Ovary (tissue), 9 donors: ENCODE data around the gene LRP1B. TPM values are rescaled to one million over a fixed set of nuclear protein-coding genes. Genes with fewer than 3 reads are reported as not detected.

Experiments
- DNase-seq, 5 donors: peaks; one replicate each; pipeline ENCODE4 v3.0.0-alpha.2; 2019 to 2020
- H3K27ac ChIP-seq, 2 donors: fragments of 200-600 bp; one replicate each; pipeline versions ENCODE4 v1.5.1 to v1.8.0; 2019 to 2022
- H3K27me3 ChIP-seq: fragments of 200-600 bp; one replicate; pipeline ENCODE4 v1.8.0; 2022
- H3K36me3 ChIP-seq: fragments of 200-600 bp; sonication (generic); one replicate; pipeline ENCODE4 v1.5.1; 2019
- H3K4me1 ChIP-seq: one replicate; pipeline ENCODE4 v1.8.1; 2013; ENCODE audit warnings: mild to moderate bottlenecking, moderate library complexity; ENCODE audit not compliant: insufficient read depth
- H3K4me3 ChIP-seq: fragments of 200-600 bp; sonication (generic); one replicate; pipeline ENCODE4 v1.5.1; 2017
- H3K9me3 ChIP-seq, 2 donors: fragments of 200-600 bp in 1 of 2; sonication (generic) in 1 of 2; one replicate each; pipeline versions ENCODE4 v1.5.1 to v1.8.1; 2013 to 2019; ENCODE audit warnings: mild to moderate bottlenecking in 1 of 2, moderate library complexity in 1 of 2
- CTCF ChIP-seq, 3 donors: fragments of 450-650 bp in 2 of 3; fragments of 200-600 bp in 1 of 3; IDR thresholded peaks; one replicate each; pipeline versions ENCODE4 v1.5.1 to v1.8.0; 2016 to 2022; ENCODE audit warnings: antibody characterized with exemption in 3 of 3, mild to moderate bottlenecking in 1 of 3
- EP300 ChIP-seq: sonication (generic); formaldehyde crosslinking; IDR thresholded peaks from one replicate; pipeline ENCODE4 v1.6.1; 2017; ENCODE audit warnings: antibody characterized with exemption
- POLR2A ChIP-seq: fragments of 450-650 bp; IDR thresholded peaks from one replicate; pipeline ENCODE4 v1.6.1; 2017; ENCODE audit warnings: antibody characterized with exemption, mild to moderate bottlenecking, moderate library complexity
- WGBS, 3 donors: extraction: QIAGEN DNeasy Blood & Tissue Kit in 1 of 3; methylation state at CpG; one replicate each; pipeline versions ENCODE4 v1.1.5 to v1.1.7; 2013 to 2017; 5-methylcytosine and 5-hydroxymethylcytosine counted together
- intact Hi-C, 4 donors: fragments of 100-400 bp; cut with DNase I; formaldehyde crosslinking; loops; one replicate each; pipeline versions ENCODE4 v1.11.0 to v1.15.1; 2022 to 2023
- polyA plus RNA-seq, 2 donors: library from polyadenylated mRNA; stranded (reverse); fragments of 200-250 nt in 1 of 2; fragments of 350-450 nt in 1 of 2; fragmentation: Illumina TruSeq in 1 of 2; extraction: RNeasy Lipid Tissue Mini Kit (QIAGEN cat#74804) in 1 of 2; gene quantifications; one replicate each; pipeline ENCODE4 v1.2.3, GENCODE V29; 2013 to 2014
- total RNA-seq, 7 donors: library from RNA; depleted of rRNA in 2 of 7; stranded (reverse); fragments of >200 nt in 2 of 7; fragmentation: NEBNext Ultra II Directional in 3 of 7; extraction: Animal tissue kit (Norgen Biotek cat#: 25700) in 3 of 7; gene quantifications; one replicate each; pipeline versions ENCODE4 v1.1.0 to v1.2.4, GENCODE V29; 2016 to 2023
- donor health status: DM: no; HTN: no; CAD: no; lungs with moderate emphysema.
- donor health status: DM: no; HTN: no; CAD: no.
- donor health status: Bipolar disorder and iron deficiency.
- donor health status: DM: yes; HTN: yes; CAD: no.
- donor health status: DM: no; HTN: no; CAD: no.
- donor health status: DM: yes; HTN: yes; CAD: no.

Gene LRP1B
- total and polyA plus RNA-seq, 9 donors = 0.08 to 2.6 (median 0.37) TPM

GRCh38 chr2:140338795-140339194, 1792.0 kb downstream of the LRP1B start:
- no peaks in the 10 kb centered on the region for H3K27me3 ChIP-seq
- H3K4me1 ChIP-seq = no peaks in the 10 kb centered on the region
- H3K27ac ChIP-seq = no peak overlapping the region
- TF ChIP-seq CTCF (IDR thresholded peaks at IDR 0.05) (no peak), EP300 (no peak), POLR2A (no peak)
- DNase-seq = no peak
- H3K36me3 ChIP-seq = no peaks in the 10 kb centered on the region
- intact Hi-C loops = no loop called here
- H3K9me3 ChIP-seq = no peaks in the 10 kb centered on the region
- H3K4me3 ChIP-seq = no peak overlapping the region
- WGBS, 3 donors = 31 to 43% (median 37%) methylated on average over 1 of the region's 1 CpG

- Histone ChIP-seq H3K27me3 (no peaks in the 10 kb centered on the region), H3K36me3 (no peaks in the 10 kb centered on the region), H3K27ac (no peak overlapping the region), H3K9me3 (no peaks in the 10 kb centered on the region), H3K4me3 (no peak overlapping the region), H3K4me1 (no peaks in the 10 kb centered on the region)
- intact Hi-C loops = no loop called here
- DNase-seq = no peak
- 86 to 92% (median 89%) methylated on average over 4 of the region's 4 CpGs for WGBS, 3 donors
- no peak for TF ChIP-seq CTCF (IDR thresholded peaks at IDR 0.05)
- TF ChIP-seq POLR2A = no peak
- no peak for TF ChIP-seq EP300
These were observed 1793.8 kb downstream of the LRP1B start for GRCh38 chr2:140337061-140337460.

- no peak for TF ChIP-seq EP300
- no peak for TF ChIP-seq POLR2A
- 93 to 95% (median 94%) methylated on average over 3 of the region's 3 CpGs for WGBS, 3 donors
- H3K36me3 ChIP-seq = no peaks in the 10 kb centered on the region
These were observed 1814.5 kb downstream of the LRP1B start for GRCh38 chr2:140316345-140316744.

GRCh38 chr2:140311905-140312304, 1818.9 kb downstream of the LRP1B start:
- Histone ChIP-seq H3K27ac (no peak overlapping the region), H3K36me3 (no peaks in the 10 kb centered on the region), H3K4me3 (no peak overlapping the region), H3K9me3 (no peaks in the 10 kb centered on the region), H3K4me1 (no peaks in the 10 kb centered on the region), H3K27me3 (no peaks in the 10 kb centered on the region)
- TF ChIP-seq CTCF (IDR thresholded peaks at IDR 0.05) (no peak), POLR2A (no peak), EP300 (no peak)
- intact Hi-C loops = no loop called here
- WGBS, 3 donors = 0 to 90% (median 48%) methylated on average over 1 of the region's 1 CpG
- DNase-seq = no peak

More at GRCh38 chr2:140316345-140316744, 1814.5 kb downstream of the LRP1B start:
- no peaks in the 10 kb centered on the region for H3K27me3 ChIP-seq
- no peaks in the 10 kb centered on the region for H3K9me3 ChIP-seq
- intact Hi-C loops = loop anchor here in 1 of 4 donors (5.0 kb wide), 1 partner anchor 611 kb away; no protein-coding TSS in a partner anchor
- H3K4me3 ChIP-seq = no peak overlapping the region
- no peaks in the 10 kb centered on the region for H3K4me1 ChIP-seq
- no peak for DNase-seq
- H3K27ac ChIP-seq = no peak overlapping the region

- Histone ChIP-seq H3K4me1 (no peaks in the 10 kb centered on the region), H3K27ac (no peak overlapping the region), H3K27me3 (no peaks in the 10 kb centered on the region), H3K36me3 (no peaks in the 10 kb centered on the region), H3K4me3 (no peak overlapping the region), H3K9me3 (no peaks in the 10 kb centered on the region)
- TF ChIP-seq EP300 (no peak), POLR2A (no peak), CTCF (IDR thresholded peaks at IDR 0.05) (no peak)
- intact Hi-C loops = no loop called here
- DNase-seq = no peak
These were observed 1822.1 kb downstream of the LRP1B start for GRCh38 chr2:140308706-140309105.
